Activated CD4-positive, alpha-beta T cell treated with anti-CD3 and anti-CD28 coated beads, Interleukin-2, amount 10 ng/mL, durations not matched to agents 24 days and 14 days (primary cell): ENCODE data around the gene ZDHHC7. TPM values are rescaled to one million over a fixed set of nuclear protein-coding genes. Genes with fewer than 3 reads are reported as not detected.

Experiments used
- DNase-seq: peaks from one replicate; pipeline ENCODE4 v3.0.0; 2022
- H3K27ac Mint-ChIP-seq: one replicate; pipeline ENCODE4 v1.8.0; 2022; ENCODE audit warnings: mild to moderate bottlenecking, mixed read lengths
- H3K27me3 Mint-ChIP-seq: one replicate; pipeline ENCODE4 v1.8.0; 2022; ENCODE audit warnings: mixed read lengths
- H3K36me3 Mint-ChIP-seq: one replicate; pipeline ENCODE4 v1.8.0; 2022; ENCODE audit warnings: low read depth, mild to moderate bottlenecking, mixed read lengths
- H3K4me1 Mint-ChIP-seq: one replicate; pipeline ENCODE4 v1.8.0; 2021; ENCODE audit warnings: mixed read lengths
- H3K4me3 Mint-ChIP-seq: one replicate; pipeline ENCODE4 v1.8.0; 2022; ENCODE audit warnings: mild to moderate bottlenecking, moderate library complexity, mixed read lengths
- H3K9me3 Mint-ChIP-seq: one replicate; pipeline ENCODE4 v1.8.0; 2021; ENCODE audit warnings: mixed read lengths
- intact Hi-C: fragments of 100-400 bp; cut with micrococcal nuclease; formaldehyde crosslinking; loops from one replicate; pipeline ENCODE4 v1.15.1; 2023
- total RNA-seq: library from RNA; stranded (reverse); gene quantifications from 2 replicates; pipeline ENCODE4 v1.2.3, GENCODE V29; 2022

The ZDHHC7 gene
- total RNA-seq, 1 donor from 2014 or later = 30.8 TPM

DNA sequence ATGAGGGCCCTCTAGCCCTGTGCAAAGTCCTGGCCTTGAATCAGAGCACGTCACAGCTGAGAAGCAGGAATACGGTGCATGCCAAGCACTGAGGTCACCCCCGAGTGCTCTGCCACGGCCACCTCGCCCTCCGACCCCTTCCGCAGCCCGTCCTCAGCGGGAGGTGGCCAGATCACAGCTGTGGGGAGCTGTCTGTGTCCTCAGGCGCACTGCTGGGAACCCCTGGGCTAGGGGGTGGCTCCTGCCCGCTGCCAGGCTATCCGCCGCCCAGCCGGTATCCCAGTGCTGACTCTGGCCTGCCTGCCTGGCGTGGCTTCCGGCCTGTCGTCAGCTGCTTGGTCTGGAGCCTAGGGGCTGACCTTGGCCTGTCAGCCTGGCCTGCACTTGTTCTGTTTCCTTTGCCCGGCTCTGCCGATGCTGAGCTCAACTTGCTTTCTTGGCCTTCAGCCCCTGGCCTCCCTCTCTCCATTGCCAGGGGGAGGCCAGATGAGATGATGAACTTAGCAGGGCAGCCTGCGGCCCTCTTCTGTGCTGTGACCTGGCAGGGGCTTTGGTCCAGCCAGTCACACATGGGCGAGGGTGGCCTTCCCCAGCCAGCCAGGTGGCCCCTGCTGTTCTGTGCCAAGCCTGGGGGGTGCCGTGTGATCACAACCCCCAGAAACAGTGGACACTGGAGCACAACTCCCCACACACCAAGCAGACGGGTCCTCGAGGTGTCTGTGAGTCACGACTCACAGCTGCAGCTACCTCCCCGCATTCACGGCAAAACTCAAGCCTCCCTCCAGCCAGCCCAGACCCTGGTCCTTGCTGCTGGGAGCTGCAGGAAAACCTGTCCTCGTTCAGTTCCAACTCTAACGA lies 77.3 kb downstream of the ZDHHC7 start:
- H3K36me3 Mint-ChIP-seq = no peaks in the 10 kb centered on the region
- H3K9me3 Mint-ChIP-seq = no peaks in the 10 kb centered on the region
- no peak overlapping the region for H3K27ac Mint-ChIP-seq
- peaks cover 4% of the 10 kb centered on the region for H3K4me1 Mint-ChIP-seq
- intact Hi-C loops = no loop called here
- no peak for DNase-seq
- no peak overlapping the region for H3K4me3 Mint-ChIP-seq
- peaks cover 4% of the 10 kb centered on the region for H3K27me3 Mint-ChIP-seq

DNA sequence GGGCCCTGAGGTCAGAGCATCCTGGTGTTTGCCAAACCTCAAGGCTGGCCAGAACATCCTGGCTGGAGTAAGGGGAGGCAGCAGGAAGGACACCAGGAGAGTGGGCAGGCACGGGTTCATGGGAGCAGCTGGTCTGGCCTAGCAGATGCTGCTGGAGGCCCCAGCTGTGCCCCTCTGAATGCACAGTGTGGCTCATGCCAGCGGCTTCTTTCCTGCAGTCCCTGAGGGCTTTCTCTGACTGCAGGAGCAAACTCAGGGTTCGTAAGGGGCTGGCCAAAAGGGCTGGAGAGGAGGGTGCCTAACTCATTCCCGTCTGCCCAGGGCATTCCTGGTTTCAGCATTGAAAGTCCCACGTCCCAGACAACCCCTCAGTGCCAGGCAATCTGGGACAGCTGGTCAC lies 78.7 kb downstream of the ZDHHC7 start:
- Mint-ChIP-seq H3K9me3 (no peaks in the 10 kb centered on the region), H3K27ac (no peak overlapping the region), H3K27me3 (peaks cover 2% of the 10 kb centered on the region), H3K36me3 (no peaks in the 10 kb centered on the region), H3K4me3 (no peak overlapping the region), H3K4me1 (peaks cover 4% of the 10 kb centered on the region)
- no peak for DNase-seq
- intact Hi-C loops = no loop called here

DNA sequence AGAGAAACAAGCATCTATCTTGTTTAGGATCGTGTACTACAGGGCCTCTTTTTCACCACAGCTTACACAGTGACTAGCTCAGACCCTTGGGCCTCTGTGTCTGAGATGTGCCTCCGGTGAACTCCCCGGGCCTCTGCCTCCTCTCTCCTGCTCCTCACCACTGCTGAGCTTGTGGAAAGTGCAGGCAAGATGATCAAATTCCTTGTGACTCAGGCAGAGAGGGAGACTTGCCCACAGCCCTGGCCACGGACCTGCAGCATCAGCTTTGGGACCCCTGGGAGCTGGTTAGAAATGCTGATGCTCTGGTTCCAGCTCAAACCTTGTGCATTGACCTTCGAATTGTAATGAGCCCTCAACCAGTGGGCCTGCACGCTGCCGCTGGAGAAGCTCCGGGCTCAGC lies 79.8 kb downstream of the ZDHHC7 start:
- DNase-seq = no peak
- peak overlapping the region; percentile 78 for H3K27ac Mint-ChIP-seq
- intact Hi-C loops = no loop called here
- no peaks in the 10 kb centered on the region for H3K36me3 Mint-ChIP-seq
- H3K9me3 Mint-ChIP-seq = no peaks in the 10 kb centered on the region
- H3K27me3 Mint-ChIP-seq = peaks cover 2% of the 10 kb centered on the region
- no peak overlapping the region for H3K4me3 Mint-ChIP-seq
- H3K4me1 Mint-ChIP-seq = peaks cover 4% of the 10 kb centered on the region

DNA sequence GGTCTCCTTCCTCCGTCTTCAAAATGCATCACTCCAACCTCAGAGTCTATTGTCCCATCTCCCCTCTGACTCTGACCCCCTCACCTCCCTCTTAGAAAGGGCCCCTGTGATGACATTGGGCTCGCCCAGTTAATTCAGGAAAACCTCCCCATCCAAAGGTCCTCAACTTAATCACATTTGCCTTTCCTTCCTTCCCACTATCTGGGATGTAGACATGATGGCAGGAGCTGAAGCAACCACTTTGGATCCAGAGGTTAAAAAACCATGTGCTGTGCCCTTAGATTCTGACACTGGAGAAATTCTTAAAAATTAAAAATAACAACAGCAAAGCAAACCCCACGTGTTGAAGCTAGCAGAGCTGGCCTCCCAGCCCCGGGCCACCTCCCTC lies 80.2 kb downstream of the ZDHHC7 start:
- H3K27me3 Mint-ChIP-seq = peaks cover 2% of the 10 kb centered on the region
- peaks cover 4% of the 10 kb centered on the region for H3K4me1 Mint-ChIP-seq
- intact Hi-C loops = no loop called here
- H3K36me3 Mint-ChIP-seq = no peaks in the 10 kb centered on the region
- peak overlapping the region; percentile 78 for H3K27ac Mint-ChIP-seq
- no peaks in the 10 kb centered on the region for H3K9me3 Mint-ChIP-seq
- H3K4me3 Mint-ChIP-seq = peak overlapping the region; percentile 14
- DNase-seq = no peak

DNA sequence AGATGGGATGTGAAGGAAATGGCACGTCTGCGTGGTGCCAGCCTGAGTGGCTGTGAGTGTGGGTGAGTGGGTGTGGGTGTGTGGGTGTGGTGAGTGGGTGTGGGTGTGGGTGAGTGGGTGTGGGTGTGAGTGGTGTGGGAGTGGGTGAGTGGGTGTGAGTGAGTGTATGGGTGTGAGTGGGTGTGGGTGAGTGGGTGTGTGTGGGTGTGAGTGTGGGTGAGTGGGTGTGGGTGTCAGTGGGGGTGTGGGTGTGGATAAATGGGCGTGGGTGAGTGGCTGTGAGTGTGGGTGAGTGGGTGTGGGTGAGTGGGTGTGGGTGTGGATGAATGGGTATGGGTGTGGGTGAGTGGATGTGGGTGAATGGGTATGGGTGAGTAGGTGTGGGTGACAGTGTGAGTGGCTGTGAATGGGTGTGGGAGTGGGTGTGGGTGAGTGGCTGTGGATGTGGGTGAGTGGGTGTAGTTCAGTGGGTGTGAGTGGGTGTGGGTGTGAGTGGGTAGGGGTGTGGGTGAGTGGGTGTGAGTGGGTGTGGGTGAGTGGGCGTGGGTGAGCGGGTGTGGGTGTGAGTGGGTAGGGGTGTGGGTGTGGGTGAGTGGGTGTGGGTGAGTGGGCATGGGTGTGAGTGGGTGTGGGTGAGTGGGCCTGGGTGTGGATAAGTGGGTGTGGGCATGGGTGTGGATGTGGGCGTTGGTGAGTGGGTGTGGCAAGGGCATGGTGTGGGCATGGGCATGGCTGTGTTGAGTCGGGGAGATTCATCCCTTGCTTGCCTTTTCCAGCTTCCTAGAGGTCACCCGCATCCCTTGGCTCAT lies 80.8 kb downstream of the ZDHHC7 start:
- Mint-ChIP-seq H3K4me3 (peak overlapping the region; percentile 14), H3K27ac (peak overlapping the region; percentile 79), H3K27me3 (peaks cover 2% of the 10 kb centered on the region), H3K36me3 (no peaks in the 10 kb centered on the region), H3K4me1 (peaks cover 4% of the 10 kb centered on the region), H3K9me3 (no peaks in the 10 kb centered on the region)
- DNase-seq = no peak
- intact Hi-C loops = no loop called here

DNA sequence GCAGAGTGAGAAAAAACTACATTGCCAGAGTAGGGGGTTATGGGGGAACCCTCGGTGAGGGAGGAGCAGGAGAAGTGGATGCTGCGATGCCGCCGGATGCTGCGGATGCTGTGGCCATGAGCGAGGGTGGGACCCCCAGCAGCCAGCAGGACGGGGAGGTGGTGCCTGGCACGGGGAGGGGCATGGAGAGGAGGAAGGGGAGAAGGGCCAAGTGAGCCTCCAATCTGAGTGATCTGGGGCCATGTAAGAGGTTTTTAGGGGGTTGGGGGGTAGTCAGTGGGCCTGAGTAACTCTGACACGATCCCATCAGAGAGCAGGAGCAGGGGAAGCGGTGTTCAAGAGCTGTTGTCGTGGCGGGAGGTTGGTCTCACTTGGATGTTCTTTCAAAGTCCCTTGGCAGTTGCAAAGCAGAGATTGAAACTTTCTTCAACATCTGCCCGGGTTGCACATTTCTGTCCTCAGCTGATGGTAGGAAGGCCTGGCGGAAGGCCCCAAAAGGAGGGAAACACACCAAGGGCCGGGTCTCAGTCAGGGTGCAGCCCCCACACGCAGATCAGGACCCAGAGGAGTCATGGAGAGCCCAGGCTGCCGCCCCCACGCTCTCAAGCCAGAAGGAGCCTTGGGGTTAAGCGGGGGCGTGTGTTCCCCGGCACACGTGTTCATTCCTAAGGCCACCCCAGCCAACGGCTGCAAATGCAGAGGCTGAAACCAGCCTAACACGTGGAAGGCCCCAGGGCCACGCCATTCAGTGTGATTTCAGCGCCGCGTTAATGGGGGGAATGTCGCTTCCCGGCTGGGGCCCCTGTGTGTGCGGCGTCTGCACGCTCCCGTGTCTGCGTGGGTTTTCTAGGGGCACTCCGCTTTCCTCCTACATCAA lies 81.7 kb downstream of the ZDHHC7 start:
- H3K4me3 Mint-ChIP-seq = no peak overlapping the region

DNA sequence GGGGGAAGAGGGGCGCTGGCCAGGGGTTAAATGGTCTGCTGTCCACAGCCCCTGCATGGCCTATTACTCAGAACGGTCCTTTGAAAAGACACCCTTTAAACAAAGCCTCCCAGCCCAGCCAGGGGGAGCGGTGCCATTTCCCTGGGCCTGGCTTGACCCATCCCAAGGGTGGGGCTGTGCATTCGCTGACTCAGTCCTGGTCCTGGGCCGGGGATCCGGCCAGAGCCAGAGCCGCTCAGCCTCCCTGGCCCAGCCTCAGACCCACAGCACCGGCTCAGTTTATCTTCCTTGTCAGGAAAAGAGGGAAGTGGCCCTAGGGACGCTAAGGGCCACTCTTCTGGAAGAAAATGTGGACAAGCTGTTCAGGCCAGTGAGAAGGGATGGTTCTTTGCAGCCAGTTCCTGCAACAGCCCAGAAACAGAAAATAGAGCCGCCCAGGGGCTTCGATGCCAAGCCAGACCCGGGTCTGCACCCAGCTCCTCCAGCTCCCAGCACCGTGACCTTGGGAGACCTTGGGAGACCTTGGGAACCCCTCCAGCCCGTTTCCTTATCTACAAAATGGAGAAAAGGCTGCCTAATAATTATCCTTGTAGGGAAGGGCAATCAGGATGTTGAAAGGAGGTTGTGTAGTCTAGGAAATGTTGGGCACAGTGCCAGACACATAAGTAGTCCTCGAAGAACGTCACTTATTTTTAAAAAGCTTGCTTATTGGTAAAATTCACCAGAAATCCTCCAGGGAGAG lies 82.5 kb downstream of the ZDHHC7 start:
- Mint-ChIP-seq H3K4me3 (no peak overlapping the region), H3K27me3 (peaks cover 2% of the 10 kb centered on the region), H3K4me1 (peaks cover 4% of the 10 kb centered on the region), H3K36me3 (no peaks in the 10 kb centered on the region), H3K27ac (peak overlapping the region; percentile 72), H3K9me3 (no peaks in the 10 kb centered on the region)
- intact Hi-C loops = no loop called here
- DNase-seq = no peak

More for the DNA sequence above, 81.7 kb downstream of the ZDHHC7 start:
- H3K27ac Mint-ChIP-seq = peak overlapping the region; percentile 79
- no peaks in the 10 kb centered on the region for H3K9me3 Mint-ChIP-seq
- H3K36me3 Mint-ChIP-seq = no peaks in the 10 kb centered on the region
- H3K4me1 Mint-ChIP-seq = peaks cover 4% of the 10 kb centered on the region
- peaks cover 2% of the 10 kb centered on the region for H3K27me3 Mint-ChIP-seq
- no peak for DNase-seq
- intact Hi-C loops = no loop called here

DNA sequence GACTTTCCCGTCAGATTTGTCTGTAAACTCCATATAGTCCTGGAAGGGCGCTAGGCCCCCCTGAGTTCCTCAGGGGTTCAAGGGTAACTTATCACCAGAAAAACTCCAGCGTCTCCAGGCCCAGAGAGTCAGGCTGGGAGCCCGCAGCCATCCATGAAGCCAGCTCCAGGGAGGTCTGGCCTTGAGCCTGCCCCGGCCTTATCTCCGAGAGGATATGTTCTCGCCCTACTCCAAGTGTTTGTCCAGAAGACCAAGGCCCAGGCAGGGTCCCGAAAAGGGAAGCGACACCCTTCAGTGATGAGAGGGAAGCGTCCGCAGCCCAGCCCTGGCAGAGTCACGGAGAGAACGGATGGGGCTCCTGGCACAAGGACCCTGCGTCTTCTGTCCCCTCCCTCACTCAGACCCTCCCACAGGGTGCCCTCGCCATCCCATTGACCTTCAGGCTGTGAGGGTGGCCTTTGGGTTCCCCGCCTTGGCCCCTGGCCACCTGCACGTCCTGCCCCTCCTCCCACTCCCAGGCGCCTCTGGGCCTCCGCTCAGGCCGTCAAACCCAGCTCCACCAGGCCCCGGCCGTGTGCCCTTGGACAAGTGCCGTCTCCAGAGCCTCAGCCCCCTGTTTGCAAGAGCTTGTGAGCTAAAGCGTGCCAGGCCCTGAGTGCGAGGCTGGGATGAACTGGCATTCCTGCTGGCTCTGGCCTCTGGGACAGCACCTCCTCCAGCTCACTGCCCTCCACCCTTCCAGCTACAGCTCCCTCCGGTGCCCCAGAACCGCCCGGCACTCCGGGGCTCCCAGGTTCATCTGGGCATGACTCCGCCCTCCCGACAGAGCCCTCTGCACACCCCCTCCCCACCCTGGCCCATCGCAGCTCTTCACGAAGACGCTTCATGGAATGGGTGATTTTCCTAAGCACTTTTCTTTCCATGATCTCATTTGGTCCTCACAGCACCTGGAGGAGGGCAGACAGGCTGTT lies 83.4 kb downstream of the ZDHHC7 start:
- Mint-ChIP-seq H3K4me3 (no peak overlapping the region), H3K27ac (no peak overlapping the region), H3K36me3 (no peaks in the 10 kb centered on the region), H3K27me3 (peaks cover 2% of the 10 kb centered on the region), H3K4me1 (peaks cover 4% of the 10 kb centered on the region), H3K9me3 (no peaks in the 10 kb centered on the region)
- intact Hi-C loops = no loop called here
- DNase-seq = no peak

DNA sequence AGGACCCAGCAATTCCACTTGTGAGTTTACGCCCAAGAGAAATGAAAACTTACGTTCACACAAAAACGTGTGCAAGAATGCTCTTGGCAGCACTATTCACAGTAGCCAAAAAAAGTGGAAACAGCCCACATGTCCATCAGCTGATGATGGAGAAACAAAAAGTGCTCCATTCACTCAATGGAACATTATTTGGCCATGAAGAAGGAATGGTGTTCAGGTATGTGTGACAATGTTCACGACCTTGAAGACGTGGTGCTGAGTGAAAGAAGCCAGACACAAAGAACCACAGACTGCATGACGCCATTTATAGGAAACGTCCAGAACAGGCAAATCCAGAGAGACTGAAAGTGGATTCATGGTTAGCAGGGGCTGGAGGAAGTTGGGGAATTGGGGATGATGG lies 84.9 kb downstream of the ZDHHC7 start:
- no peaks in the 10 kb centered on the region for H3K36me3 Mint-ChIP-seq
- H3K27ac Mint-ChIP-seq = no peak overlapping the region
- intact Hi-C loops = no loop called here
- peaks cover 4% of the 10 kb centered on the region for H3K4me1 Mint-ChIP-seq
- no peaks in the 10 kb centered on the region for H3K9me3 Mint-ChIP-seq
- no peak for DNase-seq
- peaks cover 2% of the 10 kb centered on the region for H3K27me3 Mint-ChIP-seq
- no peak overlapping the region for H3K4me3 Mint-ChIP-seq

DNA sequence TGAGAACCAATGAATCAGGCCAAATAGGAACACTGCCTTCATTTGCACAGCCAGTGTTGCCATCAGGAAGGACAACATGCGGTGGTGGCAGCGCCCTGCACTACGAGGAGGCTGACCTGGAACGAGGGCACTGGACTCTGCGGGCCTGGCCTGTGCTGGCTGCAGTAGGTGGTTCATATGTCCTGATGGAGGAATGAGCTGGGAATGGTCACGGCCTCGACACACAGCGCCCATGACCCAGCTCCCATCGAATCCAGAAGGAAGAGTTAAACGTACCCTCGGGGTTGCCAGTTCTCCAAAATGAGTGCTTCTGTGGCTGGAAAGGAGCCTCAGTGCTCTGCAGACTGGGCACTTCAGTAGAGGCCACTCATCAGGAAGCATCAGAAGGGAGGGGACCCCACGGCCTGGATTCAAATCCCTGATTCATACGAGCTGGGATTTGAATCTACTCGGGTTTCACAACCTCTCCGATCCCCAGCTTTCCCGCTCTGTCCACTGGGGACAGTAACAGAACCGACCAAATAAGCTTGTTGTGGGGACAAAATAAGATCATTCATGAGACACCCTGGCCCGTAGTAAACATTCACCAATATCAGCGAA lies 85.5 kb downstream of the ZDHHC7 start:
- no peak overlapping the region for H3K27ac Mint-ChIP-seq
- no peaks in the 10 kb centered on the region for H3K9me3 Mint-ChIP-seq
- H3K27me3 Mint-ChIP-seq = no peaks in the 10 kb centered on the region
- intact Hi-C loops = loop anchor here (1.0 kb wide), 2 partner anchors 26 to 44 kb away; no protein-coding TSS in a partner anchor
- DNase-seq = no peak
- H3K36me3 Mint-ChIP-seq = no peaks in the 10 kb centered on the region
- peaks cover 1% of the 10 kb centered on the region for H3K4me1 Mint-ChIP-seq
- H3K4me3 Mint-ChIP-seq = no peak overlapping the region

DNA sequence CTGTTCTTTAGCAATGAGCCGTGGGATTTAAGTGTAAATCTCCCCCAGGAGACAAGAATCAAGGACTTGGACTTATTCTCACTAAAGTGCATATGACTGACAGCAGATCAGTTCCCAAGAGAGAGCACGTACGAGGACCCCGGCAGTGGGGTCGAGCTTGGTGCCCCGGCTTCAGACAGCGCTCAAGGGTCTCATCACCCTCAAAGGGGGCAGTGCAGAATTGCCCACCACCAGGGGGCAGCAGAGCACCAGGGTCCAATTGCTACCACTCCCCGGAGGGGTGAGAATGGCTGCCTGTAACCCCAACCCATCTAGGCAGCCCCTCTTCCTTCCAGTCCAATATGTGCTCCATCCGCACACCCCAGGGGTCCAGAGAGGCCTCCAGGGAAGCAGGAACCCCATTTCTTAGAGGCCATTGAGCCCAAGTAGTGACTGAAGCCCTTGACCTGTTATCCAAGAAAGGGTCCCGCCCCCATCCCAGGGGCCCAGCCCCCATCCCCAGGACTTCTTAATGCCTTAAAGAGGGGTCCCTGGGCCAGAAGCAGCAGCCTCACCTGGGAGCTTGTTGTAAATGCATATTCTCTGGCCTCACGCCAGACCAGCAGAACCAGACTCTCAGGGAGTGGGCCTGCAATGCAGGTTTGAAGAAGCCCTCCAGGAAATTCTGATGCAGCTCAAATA lies 86.1 kb downstream of the ZDHHC7 start:
- Mint-ChIP-seq H3K4me1 (no peaks in the 10 kb centered on the region), H3K36me3 (no peaks in the 10 kb centered on the region), H3K4me3 (no peak overlapping the region), H3K27me3 (no peaks in the 10 kb centered on the region), H3K27ac (no peak overlapping the region), H3K9me3 (no peaks in the 10 kb centered on the region)
- intact Hi-C loops = loop anchor here (1.0 kb wide), 2 partner anchors 27 to 45 kb away; no protein-coding TSS in a partner anchor
- DNase-seq = peak; percentile 89
